ENCODE results near the gene LSMEM2. TPM values are rescaled to one million over a fixed set of nuclear protein-coding genes. Genes with fewer than 3 reads are reported as not detected.

The LSMEM2 gene
- not detected in 2 replicates for total RNA-seq

- no peak for TF ChIP-seq CTCF (IDR thresholded peaks at IDR 0.05; ENCODE audit: insufficient read depth, low read length, poor library complexity, severe bottlenecking)
- peaks cover 27% of the 10 kb centered on the region for H3K27me3 ChIP-seq (ENCODE audit: control insufficient read depth, insufficient read depth, low read length)
- DNase-seq (ENCODE audit: low read depth), result no peak
- no peak within 1 kb of the TSS for H3K4me3 ChIP-seq (ENCODE audit: low read depth, low read length)
- no peaks in the 10 kb centered on the region for H3K36me3 ChIP-seq (ENCODE audit: control insufficient read depth, insufficient read depth, low read length)
Observed at GRCh38 chr3:50278880-50279224, at the start of gene LSMEM2. LSMEM2 (plus strand) TSS chr3:50279087; CDS start chr3:50279114, 27 bp downstream.

GRCh38 chr3:50229490-50229889 is 49.4 kb upstream of the LSMEM2 start:
- TF ChIP-seq CTCF (IDR thresholded peaks at IDR 0.05; ENCODE audit: insufficient read depth, low read length, poor library complexity, severe bottlenecking), result no peak
- DNase-seq (ENCODE audit: low read depth), result no peak

GRCh38 chr3:50230104-50230793 is 48.6 kb upstream of the LSMEM2 start:
- H3K27me3 ChIP-seq (ENCODE audit: control insufficient read depth, insufficient read depth, low read length), result peaks cover 2% of the 10 kb centered on the region
- no peak for TF ChIP-seq CTCF (IDR thresholded peaks at IDR 0.05; ENCODE audit: insufficient read depth, low read length, poor library complexity, severe bottlenecking)
- H3K4me3 ChIP-seq (ENCODE audit: low read depth, low read length), result no peak overlapping the region
- no peak for DNase-seq (ENCODE audit: low read depth)
- H3K36me3 ChIP-seq (ENCODE audit: control insufficient read depth, insufficient read depth, low read length), result no peaks in the 10 kb centered on the region

More at GRCh38 chr3:50229490-50229889, 49.4 kb upstream of the LSMEM2 start:
- H3K4me3 ChIP-seq (ENCODE audit: low read depth, low read length), result no peak overlapping the region
- H3K36me3 ChIP-seq (ENCODE audit: control insufficient read depth, insufficient read depth, low read length), result no peaks in the 10 kb centered on the region
- peaks cover 6% of the 10 kb centered on the region for H3K27me3 ChIP-seq (ENCODE audit: control insufficient read depth, insufficient read depth, low read length)

- no peak overlapping the region for H3K4me3 ChIP-seq (ENCODE audit: low read depth, low read length)
- H3K36me3 ChIP-seq (ENCODE audit: control insufficient read depth, insufficient read depth, low read length), result no peaks in the 10 kb centered on the region
- H3K27me3 ChIP-seq (ENCODE audit: control insufficient read depth, insufficient read depth, low read length), result no peaks in the 10 kb centered on the region
- no peak for DNase-seq (ENCODE audit: low read depth)
- TF ChIP-seq CTCF (IDR thresholded peaks at IDR 0.05; ENCODE audit: insufficient read depth, low read length, poor library complexity, severe bottlenecking), result no peak
Observed at GRCh38 chr3:50230794-50231125, 48.1 kb upstream of the LSMEM2 start.

- DNase-seq (ENCODE audit: low read depth), result no peak
- Histone ChIP-seq H3K27me3 (ENCODE audit: control insufficient read depth, insufficient read depth, low read length) (no peaks in the 10 kb centered on the region), H3K36me3 (ENCODE audit: control insufficient read depth, insufficient read depth, low read length) (no peaks in the 10 kb centered on the region), H3K4me3 (ENCODE audit: low read depth, low read length) (no peak overlapping the region)
- no peak for TF ChIP-seq CTCF (IDR thresholded peaks at IDR 0.05; ENCODE audit: insufficient read depth, low read length, poor library complexity, severe bottlenecking)
Observed at GRCh38 chr3:50231581-50231980, 47.3 kb upstream of the LSMEM2 start.

- Histone ChIP-seq H3K36me3 (ENCODE audit: control insufficient read depth, insufficient read depth, low read length) (no peaks in the 10 kb centered on the region), H3K4me3 (ENCODE audit: low read depth, low read length) (no peak overlapping the region), H3K27me3 (ENCODE audit: control insufficient read depth, insufficient read depth, low read length) (no peaks in the 10 kb centered on the region)
- no peak for TF ChIP-seq CTCF (IDR thresholded peaks at IDR 0.05; ENCODE audit: insufficient read depth, low read length, poor library complexity, severe bottlenecking)
- DNase-seq (ENCODE audit: low read depth), result no peak
Observed at GRCh38 chr3:50232303-50232702, 46.6 kb upstream of the LSMEM2 start.
